OCI-M2 (cell line): ENCODE data around the gene HTT.
"Not testable (repeated sequence)": the region's sequence is repeated elsewhere in the genome, so short reads cannot be mapped to it uniquely, and the experiment has no call there.

Experiments used
- DNase-seq: peaks from one replicate; lab custom pipeline; 2025; ENCODE audit not compliant: unreplicated experiment; lab: John Stamatoyannopoulos, UW

The HTT gene

GRCh38 chr4:3118312-3118711 lies 43.8 kb downstream of the HTT start:
- no peak for DNase-seq

GRCh38 chr4:3119464-3119863 lies 45.0 kb downstream of the HTT start:
- DNase-seq: no peak

GRCh38 chr4:3121110-3121509 lies 46.6 kb downstream of the HTT start:
- no peak for DNase-seq

GRCh38 chr4:3121596-3121995 lies 47.1 kb downstream of the HTT start:
- no peak for DNase-seq

DNA sequence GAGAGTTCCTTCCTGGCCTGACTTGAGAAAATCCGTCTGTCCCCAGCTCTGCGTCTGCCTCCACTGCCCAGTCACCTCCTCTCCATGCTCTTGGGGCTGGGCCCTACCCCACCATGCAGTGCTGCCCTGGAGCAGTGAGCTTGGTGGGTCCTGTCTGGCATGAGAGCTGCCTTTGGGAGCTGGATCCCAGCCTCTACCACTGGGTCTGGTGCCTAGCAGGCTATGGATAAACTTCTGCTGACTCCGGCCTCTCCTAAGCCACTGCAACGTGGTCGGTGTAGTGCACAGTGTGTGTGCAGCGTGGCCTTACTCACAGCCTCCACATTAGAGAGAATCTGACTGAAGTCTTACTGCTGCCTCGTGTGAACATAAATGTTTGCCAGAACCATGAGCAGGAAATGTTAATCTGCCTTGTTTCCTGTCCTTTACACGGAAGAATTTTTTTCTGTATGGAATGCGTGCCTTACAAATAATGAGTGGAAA lies 47.6 kb downstream of the HTT start:
- no peak for DNase-seq

DNA sequence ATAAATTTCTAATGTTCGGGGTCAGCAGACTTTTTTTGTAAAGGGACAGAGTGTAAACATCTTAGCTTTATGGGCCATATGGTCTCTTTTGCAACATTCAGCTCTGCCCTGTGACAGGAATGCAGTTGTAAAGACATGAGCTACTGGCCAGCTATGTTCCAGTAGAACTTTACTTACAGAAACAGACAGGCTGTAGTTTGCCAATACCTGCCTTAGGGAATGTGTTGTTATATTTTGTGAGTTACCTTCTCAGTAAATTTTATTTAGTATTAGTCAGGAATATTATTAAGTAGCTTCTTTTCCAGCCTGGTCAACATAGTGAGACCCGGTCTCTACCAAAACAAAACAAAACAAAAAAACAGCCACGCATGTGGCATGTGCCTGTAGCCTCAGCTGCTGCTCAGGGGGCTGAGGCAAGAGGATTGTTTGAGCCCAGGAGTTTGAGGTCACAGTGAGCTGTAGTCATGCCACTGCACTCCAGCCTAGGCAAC lies 48.7 kb downstream of the HTT start:
- no peak for DNase-seq

- no peak for DNase-seq
Measured at GRCh38 chr4:3124070-3124767, 49.7 kb downstream of the HTT start.

DNA sequence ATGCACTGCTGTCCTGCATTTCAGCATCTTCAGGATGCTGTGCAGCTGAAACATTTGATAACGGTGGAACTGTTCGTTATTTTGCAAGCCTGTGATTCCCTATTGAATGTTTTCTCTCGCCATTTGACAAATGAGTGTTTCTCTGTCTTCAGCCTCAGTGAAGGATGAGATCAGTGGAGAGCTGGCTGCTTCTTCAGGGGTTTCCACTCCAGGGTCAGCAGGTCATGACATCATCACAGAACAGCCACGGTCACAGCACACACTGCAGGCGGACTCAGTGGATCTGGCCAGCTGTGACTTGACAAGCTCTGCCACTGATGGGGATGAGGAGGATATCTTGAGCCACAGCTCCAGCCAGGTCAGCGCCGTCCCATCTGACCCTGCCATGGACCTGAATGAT lies 52.6 kb downstream of the HTT start:
- DNase-seq: no peak

GRCh38 chr4:3128058-3128457 lies 53.6 kb downstream of the HTT start:
- DNase-seq: no peak

- no peak for DNase-seq
Measured at GRCh38 chr4:3128976-3129375, 54.5 kb downstream of the HTT start.

- DNase-seq: no peak
Measured at GRCh38 chr4:3130201-3130600, 55.7 kb downstream of the HTT start.

DNA sequence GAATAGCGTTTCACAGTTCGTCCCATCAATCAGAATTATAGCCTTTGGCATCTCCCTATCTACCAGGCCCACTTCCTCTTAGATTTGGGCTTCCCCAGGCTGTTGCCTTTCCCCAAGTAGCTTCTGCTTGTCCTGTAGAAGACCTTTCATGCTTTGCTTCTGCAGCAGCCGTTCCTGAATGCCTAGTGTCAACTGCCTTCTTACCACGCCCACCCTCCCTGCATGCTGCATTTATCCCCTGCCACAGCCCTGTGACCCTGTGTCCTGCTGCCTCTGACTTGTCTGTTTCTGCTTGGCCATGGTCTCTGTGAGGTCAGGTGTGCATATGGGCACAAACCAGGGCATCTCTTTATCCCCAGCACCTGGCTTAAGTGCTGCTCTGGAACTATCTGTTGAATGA lies 56.3 kb downstream of the HTT start:
- DNase-seq: no peak

- DNase-seq: no peak
Measured at GRCh38 chr4:3134201-3134600, 59.7 kb downstream of the HTT start.

GRCh38 chr4:3135155-3136011 lies 60.9 kb downstream of the HTT start:
- no peak for DNase-seq

- DNase-seq: no peak
Measured at GRCh38 chr4:3136454-3136853, 62.0 kb downstream of the HTT start.

DNA sequence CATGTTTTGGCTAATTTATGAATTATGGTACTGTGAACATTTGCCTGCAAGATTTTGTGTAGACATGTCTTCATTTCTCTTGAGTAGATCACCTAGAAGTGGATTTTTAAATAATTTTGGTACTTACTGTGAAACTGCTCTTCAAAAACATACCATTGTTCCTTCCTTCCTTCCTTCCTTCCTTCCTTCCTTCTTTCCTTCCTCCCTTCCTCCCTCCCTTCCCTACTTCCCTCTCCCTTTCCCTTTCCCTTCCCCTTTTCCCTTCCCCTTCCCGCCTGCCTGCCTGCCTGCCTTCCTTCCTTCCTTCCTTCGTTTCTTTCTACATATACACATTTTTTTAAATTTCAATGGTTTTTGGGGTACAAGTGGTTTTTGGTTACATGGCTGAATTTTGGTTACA lies 63.4 kb downstream of the HTT start:
- DNase-seq: no peak

DNA sequence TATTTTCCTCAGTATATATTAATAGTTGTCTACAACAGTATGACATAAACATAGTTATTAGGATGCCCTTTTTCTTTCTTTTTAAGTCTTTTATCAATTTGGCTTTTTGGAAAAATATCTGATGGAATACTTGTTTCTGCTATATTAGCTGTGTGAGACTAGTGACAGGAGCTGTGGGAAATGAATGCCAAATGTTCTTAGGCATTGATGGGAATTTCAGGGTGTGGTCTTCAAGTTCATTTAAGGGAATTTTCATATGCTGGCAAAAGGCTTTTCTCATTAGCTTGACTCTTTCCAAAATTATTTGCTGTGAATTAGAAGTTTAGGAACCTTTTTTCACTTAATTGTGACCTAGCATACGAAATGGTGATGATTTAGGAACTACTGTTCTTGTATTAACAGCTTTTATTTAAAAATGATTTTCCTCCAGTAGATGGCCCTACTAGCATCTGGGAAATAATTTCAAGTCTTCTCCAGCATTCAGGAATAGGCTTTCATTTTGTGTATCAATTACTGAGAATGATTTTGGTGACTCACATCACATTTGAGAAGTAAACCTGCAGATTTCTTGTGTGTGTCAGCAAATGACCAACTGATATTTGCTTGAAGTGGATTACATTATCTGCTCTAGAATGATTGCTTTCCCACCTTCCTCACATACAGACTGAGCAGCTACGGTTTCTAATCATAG lies 70.9 kb downstream of the HTT start:
- no peak for DNase-seq

- DNase-seq: no peak
Measured at GRCh38 chr4:3148926-3149325, 74.4 kb downstream of the HTT start.

DNA sequence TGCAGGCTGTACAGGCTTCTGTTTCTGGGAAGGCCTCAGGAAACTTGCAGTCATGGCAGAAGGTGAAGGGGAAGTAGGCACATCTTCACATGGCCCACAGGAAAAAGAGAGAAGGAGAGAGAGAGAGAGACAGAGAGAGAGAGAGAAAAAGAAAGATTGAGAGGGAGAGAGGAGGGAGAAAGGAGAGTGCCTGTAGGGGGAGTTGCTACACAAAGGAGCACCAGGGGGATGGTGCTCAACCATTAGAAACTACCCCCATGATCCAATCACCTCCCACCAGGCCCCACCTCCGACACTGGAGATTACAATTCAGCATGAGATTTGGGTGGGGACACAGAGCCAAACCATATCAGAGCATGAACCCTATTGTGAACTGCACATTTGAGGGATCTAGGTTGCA lies 76.8 kb downstream of the HTT start:
- DNase-seq: not testable (repeated sequence)

DNA sequence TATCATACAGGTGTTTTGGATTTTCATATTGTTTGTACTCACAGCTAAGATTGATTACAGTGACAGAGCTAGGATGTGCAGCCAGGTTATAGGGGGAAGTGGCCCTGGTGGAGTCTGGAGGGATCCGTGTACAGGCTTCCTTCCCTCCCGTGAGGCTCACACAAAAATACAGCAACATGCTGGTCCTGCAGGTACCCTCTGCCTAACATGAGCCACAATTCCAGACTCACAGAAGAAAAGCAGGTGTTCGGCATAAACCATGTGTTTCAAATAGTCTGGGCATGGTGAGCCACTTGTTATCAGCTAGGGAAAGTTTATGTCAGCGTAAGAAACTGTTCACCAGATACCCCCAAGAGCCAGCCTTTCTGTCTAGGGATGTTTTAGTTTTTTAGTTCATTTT lies 82.9 kb downstream of the HTT start:
- DNase-seq: no peak

GRCh38 chr4:3158841-3159240 lies 84.4 kb downstream of the HTT start:
- DNase-seq: no peak

GRCh38 chr4:3160438-3160837 lies 86.0 kb downstream of the HTT start:
- no peak for DNase-seq
